Esophagus squamous epithelium (tissue), 4 donors: ENCODE results near the gene RASSF5.

Experiments
- POLR2A ChIP-seq, 4 donors: fragments of 450-650 bp; IDR thresholded peaks; one replicate each; pipeline ENCODE4 v1.6.1; 2017; ENCODE audit warnings: antibody characterized with exemption in 4 of 4, mild to moderate bottlenecking in 4 of 4, moderate library complexity in 3 of 4
- TF ChIP-seq, protein P1 (sequence below), 6 experiments: fragments of 450-650 bp in 4 of 6; fragments of 200-600 bp in 2 of 6; sonication (generic) in 2 of 6; IDR thresholded peaks; one replicate each; pipeline ENCODE4 v1.5.1; 2016 to 2019; ENCODE audit warnings: antibody characterized with exemption in 6 of 6, mild to moderate bottlenecking in 4 of 6, moderate library complexity in 4 of 6

DNA sequence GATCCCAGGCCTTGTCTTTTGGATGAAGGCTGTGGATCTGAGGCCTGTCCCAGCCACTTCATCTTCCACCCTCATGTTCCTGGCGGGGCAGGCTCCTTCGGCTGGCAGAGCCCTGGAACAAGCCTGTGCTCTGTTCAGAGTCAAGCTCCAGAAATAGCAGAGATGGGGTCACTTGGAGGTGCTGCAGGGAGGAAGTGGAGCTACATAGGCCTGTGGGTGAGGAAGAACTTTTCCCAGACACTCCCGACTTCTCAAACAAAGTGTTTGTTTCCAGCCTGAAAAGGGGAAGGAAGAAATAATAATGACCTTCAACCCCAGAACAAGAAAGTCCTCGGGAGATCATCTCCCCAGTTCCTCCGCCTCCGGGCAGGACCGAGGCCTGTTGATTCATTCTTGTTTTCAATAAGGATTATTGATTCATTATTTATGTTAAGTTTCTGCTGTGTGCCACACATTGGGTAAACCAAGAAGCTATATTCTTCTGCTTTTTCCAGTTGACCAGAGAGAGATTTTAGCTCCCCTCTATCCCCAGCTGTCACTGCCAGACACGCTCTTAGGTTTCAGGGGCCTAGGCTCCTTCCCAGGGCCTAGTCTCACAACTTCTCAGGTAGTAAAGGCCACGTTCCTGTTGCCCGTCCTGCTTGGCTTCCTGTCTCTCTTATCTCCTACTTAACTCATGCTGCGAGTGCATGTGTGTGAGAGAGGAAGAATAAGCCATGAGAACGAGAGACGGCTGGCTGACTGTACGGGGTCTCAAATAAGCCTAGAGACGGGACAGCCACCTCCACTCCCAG is 20.1 kb upstream of the RASSF5 start:
- TF ChIP-seq, protein P1, sequence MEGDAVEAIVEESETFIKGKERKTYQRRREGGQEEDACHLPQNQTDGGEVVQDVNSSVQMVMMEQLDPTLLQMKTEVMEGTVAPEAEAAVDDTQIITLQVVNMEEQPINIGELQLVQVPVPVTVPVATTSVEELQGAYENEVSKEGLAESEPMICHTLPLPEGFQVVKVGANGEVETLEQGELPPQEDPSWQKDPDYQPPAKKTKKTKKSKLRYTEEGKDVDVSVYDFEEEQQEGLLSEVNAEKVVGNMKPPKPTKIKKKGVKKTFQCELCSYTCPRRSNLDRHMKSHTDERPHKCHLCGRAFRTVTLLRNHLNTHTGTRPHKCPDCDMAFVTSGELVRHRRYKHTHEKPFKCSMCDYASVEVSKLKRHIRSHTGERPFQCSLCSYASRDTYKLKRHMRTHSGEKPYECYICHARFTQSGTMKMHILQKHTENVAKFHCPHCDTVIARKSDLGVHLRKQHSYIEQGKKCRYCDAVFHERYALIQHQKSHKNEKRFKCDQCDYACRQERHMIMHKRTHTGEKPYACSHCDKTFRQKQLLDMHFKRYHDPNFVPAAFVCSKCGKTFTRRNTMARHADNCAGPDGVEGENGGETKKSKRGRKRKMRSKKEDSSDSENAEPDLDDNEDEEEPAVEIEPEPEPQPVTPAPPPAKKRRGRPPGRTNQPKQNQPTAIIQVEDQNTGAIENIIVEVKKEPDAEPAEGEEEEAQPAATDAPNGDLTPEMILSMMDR (IDR thresholded peaks at IDR 0.05): no peak
- no peak for TF ChIP-seq POLR2A (IDR thresholded peaks at IDR 0.05)
